Uterus (tissue), 4 donors: Measurements from ENCODE around the gene CD7. TPM values are rescaled to one million over a fixed set of nuclear protein-coding genes. Genes with fewer than 3 reads are reported as not detected.

Source experiments
- DNase-seq, 2 donors: peaks; one replicate each; pipeline ENCODE4 v3.0.0-alpha.2; 2019 to 2020
- H3K27ac ChIP-seq, 2 donors: fragments of 200-600 bp; sonication (generic); 1 replicate in 1 of 2; 2 replicates in 1 of 2; pipeline ENCODE4 v1.5.1; 2016 to 2018
- H3K27me3 ChIP-seq, 2 donors: fragments of 200-600 bp; sonication (generic); one replicate each; pipeline ENCODE4 v1.5.1; 2018 to 2019; ENCODE audit warnings: control low read depth in 1 of 2
- H3K36me3 ChIP-seq, 2 donors: fragments of 200-600 bp; sonication (generic); one replicate each; pipeline ENCODE4 v1.5.1; 2019; ENCODE audit warnings: control low read depth in 1 of 2
- H3K4me1 ChIP-seq, 2 donors: fragments of 200-600 bp; sonication (generic); one replicate each; pipeline ENCODE4 v1.5.1; 2018 to 2019; ENCODE audit warnings: control low read depth in 1 of 2
- H3K4me3 ChIP-seq, 2 donors: fragments of 200-600 bp; sonication (generic); 1 replicate in 1 of 2; 2 replicates in 1 of 2; pipeline ENCODE4 v1.5.1; 2018 to 2019; ENCODE audit warnings: mild to moderate bottlenecking in 1 of 2
- H3K9me3 ChIP-seq, 2 donors: fragments of 200-600 bp; sonication (generic); one replicate each; pipeline ENCODE4 v1.5.1; 2019; ENCODE audit warnings: control low read depth in 1 of 2
- CTCF ChIP-seq, 4 experiments: fragments of 200-600 bp in 2 of 4; fragments of 450-650 bp in 2 of 4; sonication (generic) in 2 of 4; IDR thresholded peaks; one replicate each; pipeline ENCODE4 v1.5.1; 2016 to 2019; ENCODE audit warnings: antibody characterized with exemption in 4 of 4, mild to moderate bottlenecking in 2 of 4, moderate library complexity in 1 of 4
- POLR2A ChIP-seq, 2 donors: fragments of 450-650 bp; IDR thresholded peaks; one replicate each; pipeline ENCODE4 v1.6.1; 2016; ENCODE audit warnings: antibody characterized with exemption in 2 of 2, mild to moderate bottlenecking in 1 of 2, moderate library complexity in 1 of 2
- intact Hi-C: fragments of 100-400 bp; cut with DNase I; formaldehyde crosslinking; loops from one replicate; pipeline ENCODE4 v1.15.1; 2023; ENCODE audit warnings: low total_unique reads
- total RNA-seq, 4 donors: library from RNA; depleted of rRNA in 3 of 4; stranded (reverse); fragments of >200 nt in 3 of 4; gene quantifications; one replicate each; pipeline versions ENCODE4 v1.1.0 to v1.2.4, GENCODE V29; 2014 to 2023
- donor health status: DM: yes; HTN: yes; CAD: no.

The CD7 gene
- total RNA-seq, 4 donors from 2014 or later: 2.1 to 4.1 TPM; not detected in 2

- intact Hi-C loops: loop anchor here (10.0 kb wide), 1 partner anchor 416 kb away; no protein-coding TSS in a partner anchor
- Histone ChIP-seq H3K27me3 (peaks cover 0 to 7% of the 10 kb centered on the region in 2 donors), H3K4me3 (no peak within 1 kb of the TSS), H3K27ac (no peak within 1 kb of the TSS), H3K36me3 (no peaks in the 10 kb centered on the region), H3K4me1 (no peaks in the 10 kb centered on the region), H3K9me3 (no peaks in the 10 kb centered on the region)
- DNase-seq: no peak
- no peak for TF ChIP-seq POLR2A (IDR thresholded peaks at IDR 0.05)
- TF ChIP-seq CTCF (IDR thresholded peaks at IDR 0.05): no peak
Observed at GRCh38 chr17:82358465-82359350, 41.3 kb upstream of the CD7 start, which contains the start of gene TEX19. TEX19 (plus strand) TSS chr17:82359247; CDS start chr17:82362151, 2,904 bp downstream.

GRCh38 chr17:82357394-82357793, 40.0 kb upstream of the CD7 start:
- intact Hi-C loops: loop anchor here (10.0 kb wide), 1 partner anchor 417 kb away; no protein-coding TSS in a partner anchor
- no peak overlapping the region for H3K4me3 ChIP-seq
- no peak overlapping the region for H3K27ac ChIP-seq
- TF ChIP-seq POLR2A (IDR thresholded peaks at IDR 0.05) (no peak), CTCF (IDR thresholded peaks at IDR 0.05) (no peak)
- H3K9me3 ChIP-seq: no peaks in the 10 kb centered on the region
- H3K4me1 ChIP-seq: no peaks in the 10 kb centered on the region
- DNase-seq: no peak
- H3K27me3 ChIP-seq: peaks cover 0 to 7% of the 10 kb centered on the region in 2 donors
- H3K36me3 ChIP-seq: no peaks in the 10 kb centered on the region

- no peak overlapping the region for H3K4me3 ChIP-seq
- no peak for DNase-seq
- intact Hi-C loops: loop anchor here (10.0 kb wide), 1 partner anchor 418 kb away; no protein-coding TSS in a partner anchor
- no peak overlapping the region for H3K27ac ChIP-seq
- no peaks in the 10 kb centered on the region for H3K36me3 ChIP-seq
- no peaks in the 10 kb centered on the region for H3K9me3 ChIP-seq
- TF ChIP-seq POLR2A (IDR thresholded peaks at IDR 0.05) (no peak), CTCF (IDR thresholded peaks at IDR 0.05) (no peak)
- H3K4me1 ChIP-seq: no peaks in the 10 kb centered on the region
- peaks cover 0 to 7% of the 10 kb centered on the region in 2 donors for H3K27me3 ChIP-seq
Observed at GRCh38 chr17:82356845-82357355, 39.5 kb upstream of the CD7 start.

GRCh38 chr17:82355770-82356427, 38.5 kb upstream of the CD7 start:
- H3K4me1 ChIP-seq: no peaks in the 10 kb centered on the region
- H3K36me3 ChIP-seq: no peaks in the 10 kb centered on the region
- no peaks in the 10 kb centered on the region for H3K9me3 ChIP-seq
- DNase-seq: no peak
- no peak overlapping the region for H3K4me3 ChIP-seq
- intact Hi-C loops: loop anchor here (10.0 kb wide), 1 partner anchor 419 kb away; no protein-coding TSS in a partner anchor
- TF ChIP-seq CTCF (IDR thresholded peaks at IDR 0.05) (no peak), POLR2A (IDR thresholded peaks at IDR 0.05) (no peak)
- H3K27ac ChIP-seq: no peak overlapping the region
- H3K27me3 ChIP-seq: peaks cover 0 to 7% of the 10 kb centered on the region in 2 donors
